Measurements from ENCODE around the gene SERTAD1. TPM values are rescaled to one million over a fixed set of nuclear protein-coding genes. Genes with fewer than 3 reads are reported as not detected.
A peak's percentile ranks its signal among the peaks of the same experiment; 100 is the strongest.

SERTAD1 gene
- total and polyA plus RNA-seq, 2 donors (not counting 1 experiment from before 2014, with no cell fraction given) = 11.9 to 59.4 TPM

GRCh38 chr19:40446263-40446784 is 20.5 kb upstream of the SERTAD1 start:
- DNase-seq = no peak
- intact Hi-C loops (cut with micrococcal nuclease) = no loop called here
- Mint-ChIP-seq H3K27ac (no peak overlapping the region), H3K9me3 (ENCODE audit: insufficient read depth) (no peaks in the 10 kb centered on the region), H3K4me1 (peaks cover 19% of the 10 kb centered on the region), H3K4me3 (peak overlapping the region; percentile 30), H3K27me3 (no peaks in the 10 kb centered on the region)
- no peak for ATAC-seq (ENCODE audit: low read depth)
- peaks cover 0 to 5% of the 10 kb centered on the region in 2 experiments for H3K36me3 ChIP-seq (replicated peaks in 1 of 2; ENCODE audit: control extremely low read depth in 1 of 2, control insufficient read depth in 1 of 2, extremely low read depth in 1 of 2, insufficient read depth in 2 of 2, low read length in 1 of 2)
- no peak overlapping the region for H3K9ac ChIP-seq (ENCODE audit: low read length)
- H3K27ac ChIP-seq (ENCODE audit: low read length in 2 of 2) = no peak overlapping the region
- POLR2A ChIA-PET = no interaction called here
- WGBS (ENCODE audit: insufficient coverage) = 92% methylated on average over 8 of the region's 8 CpGs
- no peak overlapping the region for H3K4me2 ChIP-seq (replicated peaks; ENCODE audit: low read depth, low read length, poor library complexity, severe bottlenecking)
- TF ChIP-seq CTCF (IDR thresholded peaks at IDR 0.05) = no peak
- no peak for TF ChIP-seq EZH2 (IDR thresholded peaks at IDR 0.05; ENCODE audit: borderline replicate concordance, insufficient read depth, low read depth, low read length, poor library complexity, severe bottlenecking)
- no peak overlapping the region for H3K4me3 ChIP-seq (ENCODE audit: control extremely low read depth in 1 of 5, extremely low read depth in 1 of 5, insufficient read depth in 1 of 5, low read depth in 2 of 5, low read length in 4 of 5)
- H2AFZ ChIP-seq (ENCODE audit: insufficient read depth, low read depth, low read length, poor library complexity, severe bottlenecking) = no peak overlapping the region
- peaks cover 12% of the 10 kb centered on the region in 2 donors for H3K4me1 ChIP-seq (ENCODE audit: control insufficient read depth in 2 of 2, insufficient read depth in 2 of 2, low read length in 2 of 2)
- H4K20me1 ChIP-seq (ENCODE audit: control insufficient read depth, insufficient read depth, low read length, poor library complexity, severe bottlenecking) = peaks cover 16% of the 10 kb centered on the region
- CTCF ChIA-PET = interaction anchor here (0.6 to 5.6 kb wide), 3 partner anchors 11 to 26 kb away, joined by 3 to 87 read pairs (median 3); no protein-coding TSS in a partner anchor
- H3K9me3 ChIP-seq (ENCODE audit: control extremely low read depth in 1 of 3, control insufficient read depth in 2 of 3, insufficient read depth in 1 of 3, low read length in 2 of 3) = no peaks in the 10 kb centered on the region
- H3K27me3 ChIP-seq (replicated peaks in 1 of 4; ENCODE audit: control extremely low read depth in 1 of 4, control insufficient read depth in 3 of 4, insufficient read depth in 4 of 4, low read length in 3 of 4) = no peaks in the 10 kb centered on the region
- H3K79me2 ChIP-seq (ENCODE audit: control insufficient read depth, insufficient read depth, low read length) = peaks cover 26% of the 10 kb centered on the region

GRCh38 chr19:40445780-40446262 is 20.0 kb upstream of the SERTAD1 start:
- intact Hi-C loops (cut with micrococcal nuclease) = no loop called here
- POLR2A ChIA-PET = interaction anchor here (3.7 kb wide), 1 partner anchor 25 kb away, joined by 32 read pairs; no protein-coding TSS in a partner anchor
- peak overlapping the region; percentile 7 for H3K27ac Mint-ChIP-seq
- peaks cover 23% of the 10 kb centered on the region for H3K4me1 Mint-ChIP-seq
- H3K36me3 ChIP-seq (replicated peaks in 1 of 2; ENCODE audit: control extremely low read depth in 1 of 2, control insufficient read depth in 1 of 2, extremely low read depth in 1 of 2, insufficient read depth in 2 of 2, low read length in 1 of 2) = peaks cover 2 to 10% of the 10 kb centered on the region in 2 experiments
- no peaks in the 10 kb centered on the region for H3K9me3 ChIP-seq (ENCODE audit: control extremely low read depth in 1 of 3, control insufficient read depth in 2 of 3, insufficient read depth in 1 of 3, low read length in 2 of 3)
- peaks cover 21% of the 10 kb centered on the region for H4K20me1 ChIP-seq (ENCODE audit: control insufficient read depth, insufficient read depth, low read length, poor library complexity, severe bottlenecking)
- ATAC-seq (ENCODE audit: low read depth) (no peak), DNase-seq (no peak)
- CTCF ChIA-PET = interaction anchor here (1.4 to 5.6 kb wide), 3 partner anchors 26 to 141 kb away, joined by 5 to 87 read pairs (median 15); no protein-coding TSS in a partner anchor
- H3K4me1 ChIP-seq (ENCODE audit: control insufficient read depth in 2 of 2, insufficient read depth in 2 of 2, low read length in 2 of 2) = peaks cover 12% of the 10 kb centered on the region in 2 donors
- H3K9me3 Mint-ChIP-seq (ENCODE audit: insufficient read depth) = no peaks in the 10 kb centered on the region
- 93% methylated on average over 9 of the region's 9 CpGs for WGBS (ENCODE audit: insufficient coverage)
- peak overlapping the region; percentile 59 for H3K4me3 Mint-ChIP-seq
- no peak overlapping the region for H3K9ac ChIP-seq (ENCODE audit: low read length)
- TF ChIP-seq EZH2 (IDR thresholded peaks at IDR 0.05; ENCODE audit: borderline replicate concordance, insufficient read depth, low read depth, low read length, poor library complexity, severe bottlenecking) (no peak), CTCF (IDR thresholded peaks at IDR 0.05) (no peak)
- no peak overlapping the region for H3K4me2 ChIP-seq (replicated peaks; ENCODE audit: low read depth, low read length, poor library complexity, severe bottlenecking)
- H3K27me3 Mint-ChIP-seq = no peaks in the 10 kb centered on the region
- H3K4me3 ChIP-seq (ENCODE audit: control extremely low read depth in 1 of 5, extremely low read depth in 1 of 5, insufficient read depth in 1 of 5, low read depth in 2 of 5, low read length in 4 of 5) = no peak overlapping the region
- H3K79me2 ChIP-seq (ENCODE audit: control insufficient read depth, insufficient read depth, low read length) = peaks cover 31% of the 10 kb centered on the region
- no peak overlapping the region for H3K27ac ChIP-seq (ENCODE audit: low read length in 2 of 2)
- H3K27me3 ChIP-seq (replicated peaks in 1 of 4; ENCODE audit: control extremely low read depth in 1 of 4, control insufficient read depth in 3 of 4, insufficient read depth in 4 of 4, low read length in 3 of 4) = no peaks in the 10 kb centered on the region
- no peak overlapping the region for H2AFZ ChIP-seq (ENCODE audit: insufficient read depth, low read depth, low read length, poor library complexity, severe bottlenecking)
